H9 (cell line): ENCODE data around the gene CDCP1. TPM values are rescaled to one million over a fixed set of nuclear protein-coding genes. Genes with fewer than 3 reads are reported as not detected.

Source experiments
- DNase-seq: peaks from one replicate; pipeline ENCODE4 v3.0.0-alpha.2; 2017
- H2AFZ ChIP-seq: one replicate; pipeline ENCODE4 v1.6.1; 2013; ENCODE audit warnings: mild to moderate bottlenecking, low read length, control low read depth, moderate library complexity
- H2AK5ac ChIP-seq: 2 replicates; pipeline ENCODE4 v1.6.1; 2013; ENCODE audit warnings: low read length, control low read depth, mixed read lengths; ENCODE audit not compliant: insufficient read length
- H2BK120ac ChIP-seq: one replicate; pipeline ENCODE4 v1.6.1; 2013; ENCODE audit warnings: low read depth, mild to moderate bottlenecking, low read length, control low read depth, inconsistent platforms; ENCODE audit not compliant: poor library complexity, severe bottlenecking
- H2BK12ac ChIP-seq: 2 replicates; pipeline ENCODE4 v1.6.1; 2013; ENCODE audit warnings: low read length, control low read depth, mixed read lengths, low read depth; ENCODE audit not compliant: insufficient read length
- H2BK15ac ChIP-seq: 2 replicates; pipeline ENCODE4 v1.6.1; 2013; ENCODE audit warnings: low read depth, low read length, control low read depth
- H2BK20ac ChIP-seq: one replicate; pipeline ENCODE4 v1.6.1; 2013; ENCODE audit warnings: low read depth, mild to moderate bottlenecking, low read length, control low read depth, inconsistent platforms; ENCODE audit not compliant: poor library complexity, severe bottlenecking
- H2BK5ac ChIP-seq: 2 replicates; pipeline ENCODE4 v1.6.1; 2013; ENCODE audit warnings: low read length, control low read depth, mixed read lengths; ENCODE audit not compliant: insufficient read length
- H3K14ac ChIP-seq: 2 replicates; pipeline ENCODE4 v1.6.1; 2013; ENCODE audit warnings: low read length, control low read depth; ENCODE audit not compliant: insufficient read depth
- H3K18ac ChIP-seq: 2 replicates; pipeline ENCODE4 v1.6.1; 2013; ENCODE audit warnings: low read depth, mild to moderate bottlenecking, mixed read lengths, low read length, control low read depth; ENCODE audit not compliant: insufficient read length
- H3K23ac ChIP-seq: 2 replicates; pipeline ENCODE4 v1.6.1; 2013; ENCODE audit warnings: low read length, control low read depth, mixed read lengths, low read depth; ENCODE audit not compliant: insufficient read length
- H3K23me2 ChIP-seq: 2 replicates; pipeline ENCODE4 v1.6.1; 2013; ENCODE audit warnings: low read depth, mild to moderate bottlenecking, mixed read lengths, low read length, control low read depth; ENCODE audit not compliant: insufficient read length, poor library complexity, severe bottlenecking
- H3K27ac ChIP-seq: 2 replicates; pipeline ENCODE4 v1.5.1; 2013; ENCODE audit warnings: low read length, control low read depth, mixed read lengths, low read depth; ENCODE audit not compliant: insufficient read length
- H3K27me3 ChIP-seq: 2 replicates; pipeline ENCODE4 v1.6.1; 2013; ENCODE audit warnings: low read length, control low read depth, inconsistent platforms; ENCODE audit not compliant: insufficient read depth
- H3K4ac ChIP-seq: 2 replicates; pipeline ENCODE4 v1.6.1; 2013; ENCODE audit warnings: low read depth, mild to moderate bottlenecking, control low read depth, inconsistent platforms, low read length, moderate library complexity
- H3K4me1 ChIP-seq: 2 replicates; pipeline ENCODE4 v1.6.1; 2013; ENCODE audit warnings: low read length, control low read depth, inconsistent platforms; ENCODE audit not compliant: insufficient read depth
- H3K4me2 ChIP-seq: 2 replicates; pipeline ENCODE4 v1.6.1; 2013; ENCODE audit warnings: low read length, control low read depth, mixed read lengths; ENCODE audit not compliant: insufficient read length, insufficient read depth
- H3K56ac ChIP-seq: 2 replicates; pipeline ENCODE4 v1.6.1; 2013; ENCODE audit warnings: low read depth, mild to moderate bottlenecking, mixed read lengths, low read length, control low read depth; ENCODE audit not compliant: insufficient read length
- H3K79me1 ChIP-seq: 2 replicates; pipeline ENCODE4 v1.6.1; 2013; ENCODE audit warnings: low read depth, mild to moderate bottlenecking, moderate library complexity, low read length, control low read depth, inconsistent platforms; ENCODE audit not compliant: insufficient read depth, poor library complexity, severe bottlenecking
- H3K79me2 ChIP-seq: 2 replicates; pipeline ENCODE4 v1.6.1; 2013; ENCODE audit warnings: low read length, control low read depth, inconsistent platforms; ENCODE audit not compliant: insufficient read depth
- H3K9ac ChIP-seq: 2 replicates; pipeline ENCODE4 v1.6.1; 2013; ENCODE audit warnings: low read length, control low read depth, mixed read lengths; ENCODE audit not compliant: insufficient read length; ENCODE audit errors: extremely low read depth
- H3K9me3 ChIP-seq: one replicate; pipeline ENCODE4 v1.6.1; 2013; ENCODE audit warnings: low read depth, low read length, inconsistent platforms; ENCODE audit not compliant: control insufficient read depth
- H3T11ph ChIP-seq: one replicate; pipeline ENCODE4 v1.6.1; 2013; ENCODE audit warnings: mild to moderate bottlenecking, low read length, control low read depth, inconsistent platforms
- H4K20me1 ChIP-seq: one replicate; pipeline ENCODE4 v1.6.1; 2013; ENCODE audit not compliant: control insufficient read depth, insufficient read length, insufficient read depth
- H4K5ac ChIP-seq: 2 replicates; pipeline ENCODE4 v1.6.1; 2013; ENCODE audit warnings: low read depth, mild to moderate bottlenecking, mixed read lengths, low read length, control low read depth; ENCODE audit not compliant: insufficient read length
- H4K8ac ChIP-seq: replicated peaks from 2 replicates; pipeline ENCODE4 v1.6.1; 2013; ENCODE audit warnings: low read length, control low read depth, mixed read lengths, low read depth; ENCODE audit not compliant: insufficient read length
- H4K91ac ChIP-seq: 2 replicates; pipeline ENCODE4 v1.6.1; 2013; ENCODE audit warnings: low read depth, mild to moderate bottlenecking, moderate library complexity, mixed read lengths, low read length, control low read depth; ENCODE audit not compliant: insufficient read length
- H3K27ac Mint-ChIP-seq, 3 experiments: 2 replicates in 2 of 3; 3 replicates in 1 of 3; pipeline ENCODE4 v1.8.0; 2020 to 2021; ENCODE audit warnings: mixed read lengths in 3 of 3, mild to moderate bottlenecking in 1 of 3, moderate library complexity in 1 of 3
- H3K27me3 Mint-ChIP-seq: 2 replicates; pipeline ENCODE4 v1.8.0; 2021; ENCODE audit warnings: low read depth, mild to moderate bottlenecking, moderate library complexity, mixed read lengths
- H3K36me3 Mint-ChIP-seq, 3 experiments: 2 replicates in 2 of 3; 3 replicates in 1 of 3; pipeline ENCODE4 v1.8.0; 2020 to 2021; ENCODE audit warnings: low read depth in 3 of 3, mixed read lengths in 3 of 3; ENCODE audit not compliant: insufficient read depth in 1 of 3
- H3K4me1 Mint-ChIP-seq, 2 experiments: 2 replicates each; pipeline ENCODE4 v1.8.0; 2020; ENCODE audit warnings: mixed read lengths in 2 of 2
- H3K4me3 Mint-ChIP-seq, 2 experiments: 2 replicates in 1 of 2; 3 replicates in 1 of 2; pipeline ENCODE4 v1.8.0; 2020 to 2021; ENCODE audit warnings: mild to moderate bottlenecking in 2 of 2, mixed read lengths in 2 of 2, moderate library complexity in 1 of 2
- H3K9me3 Mint-ChIP-seq, 2 experiments: 2 replicates in 1 of 2; 3 replicates in 1 of 2; pipeline ENCODE4 v1.8.0; 2020; ENCODE audit warnings: mild to moderate bottlenecking in 2 of 2, mixed read lengths in 2 of 2, moderate library complexity in 1 of 2
- CTCF ChIP-seq: fragments of 200-600 bp; sonication (generic); conservative IDR thresholded peaks from 3 replicates; pipeline ENCODE4 v1.8.0; 2021; ENCODE audit warnings: antibody characterized with exemption, mild to moderate bottlenecking
- WGBS: extraction: QIAGEN DNeasy Blood & Tissue Kit; methylation state at CpG from one replicate; pipeline ENCODE4 v1.1.7; 2013; ENCODE audit warnings: missing lambda C conversion rate, low lambda C conversion rate, mixed read lengths; ENCODE audit not compliant: insufficient read length; ENCODE audit errors: extremely low coverage; 5-methylcytosine and 5-hydroxymethylcytosine counted together
- total RNA-seq: library from RNA; stranded (reverse); gene quantifications from 2 replicates; pipeline ENCODE4 v1.2.1, GENCODE V29; 2021

Gene CDCP1
- total RNA-seq, 1 experiment from 2014 or later, result 12.9 TPM

GRCh38 chr3:45124956-45125355 is 21.2 kb downstream of the CDCP1 start:
- no peaks in the 10 kb centered on the region for H3K79me1 ChIP-seq
- H4K91ac ChIP-seq, result no peak overlapping the region
- no peaks in the 10 kb centered on the region for H3K9me3 ChIP-seq
- no peak overlapping the region for H3K56ac ChIP-seq
- H2BK20ac ChIP-seq, result no peak overlapping the region
- H2BK12ac ChIP-seq, result no peak overlapping the region
- no peak overlapping the region for H3T11ph ChIP-seq
- H2BK5ac ChIP-seq, result no peak overlapping the region
- no peak overlapping the region for H2BK15ac ChIP-seq
- H4K20me1 ChIP-seq, result peaks cover 2% of the 10 kb centered on the region
- H3K4me2 ChIP-seq, result no peak overlapping the region
- Mint-ChIP-seq H3K27ac (no peak overlapping the region), H3K27me3 (no peaks in the 10 kb centered on the region; the same call in 1 of the 2 replicates), H3K36me3 (no peaks in the 10 kb centered on the region), H3K4me1 (peaks cover 2 to 6% of the 10 kb centered on the region in 2 experiments; a peak in 2 of 4 replicates), H3K9me3 (no peaks in the 10 kb centered on the region; a peak in 1 of 5 replicates), H3K4me3 (no peak overlapping the region)
- no peak overlapping the region for H3K14ac ChIP-seq
- no peaks in the 10 kb centered on the region for H3K79me2 ChIP-seq
- H3K4me1 ChIP-seq, result no peaks in the 10 kb centered on the region; the same call in 1 of the 2 replicates
- H3K23me2 ChIP-seq, result no peaks in the 10 kb centered on the region
- no peak for TF ChIP-seq CTCF
- H3K27me3 ChIP-seq, result no peaks in the 10 kb centered on the region
- no peak overlapping the region for H2AK5ac ChIP-seq
- H3K9ac ChIP-seq, result no peak overlapping the region
- H4K8ac ChIP-seq, result no peak overlapping the region
- H3K23ac ChIP-seq, result no peak overlapping the region
- H3K18ac ChIP-seq, result no peak overlapping the region
- H3K4ac ChIP-seq, result no peak overlapping the region
- no peak overlapping the region for H4K5ac ChIP-seq
- WGBS, result no CpG with 5 or more reads among the region's 2 CpGs
- no peak overlapping the region for H2BK120ac ChIP-seq
- DNase-seq, result no peak
- no peak overlapping the region for H3K27ac ChIP-seq
- no peak overlapping the region for H2AFZ ChIP-seq
